ES-I3 (cell line): ENCODE results near the gene SDSL.

ENCODE experiments used
- H3K36me3 ChIP-seq: 2 replicates; pipeline ENCODE4 v1.6.1; 2013; ENCODE audit warnings: mild to moderate bottlenecking, low read length, control low read depth, moderate library complexity; ENCODE audit not compliant: insufficient read depth
- H3K4me1 ChIP-seq: 2 replicates; pipeline ENCODE4 v1.6.1; 2013; ENCODE audit warnings: mild to moderate bottlenecking, control low read depth, low read length; ENCODE audit not compliant: insufficient read depth
- H3K9ac ChIP-seq: 2 replicates; pipeline ENCODE4 v1.6.1; 2013; ENCODE audit warnings: low read depth, mild to moderate bottlenecking, low read length, moderate library complexity
- H3K9me3 ChIP-seq: 2 replicates; pipeline ENCODE4 v1.6.1; 2013; ENCODE audit warnings: mild to moderate bottlenecking, low read length, moderate library complexity; ENCODE audit not compliant: control insufficient read depth, insufficient read depth

SDSL gene

GRCh38 chr12:113462117-113462774, 40.1 kb downstream of the SDSL start:
- no peak overlapping the region; the same call in 1 of the 2 replicates for H3K9ac ChIP-seq
- H3K36me3 ChIP-seq: no peaks in the 10 kb centered on the region
- peaks cover 14% of the 10 kb centered on the region for H3K4me1 ChIP-seq
- H3K9me3 ChIP-seq: no peaks in the 10 kb centered on the region

- Histone ChIP-seq H3K36me3 (no peaks in the 10 kb centered on the region), H3K4me1 (peaks cover 14% of the 10 kb centered on the region), H3K9ac (peak overlapping the region; percentile 42; the same call in 1 of the 2 replicates), H3K9me3 (no peaks in the 10 kb centered on the region)
Observed at GRCh38 chr12:113462998-113463745, 41.0 kb downstream of the SDSL start.

DNA sequence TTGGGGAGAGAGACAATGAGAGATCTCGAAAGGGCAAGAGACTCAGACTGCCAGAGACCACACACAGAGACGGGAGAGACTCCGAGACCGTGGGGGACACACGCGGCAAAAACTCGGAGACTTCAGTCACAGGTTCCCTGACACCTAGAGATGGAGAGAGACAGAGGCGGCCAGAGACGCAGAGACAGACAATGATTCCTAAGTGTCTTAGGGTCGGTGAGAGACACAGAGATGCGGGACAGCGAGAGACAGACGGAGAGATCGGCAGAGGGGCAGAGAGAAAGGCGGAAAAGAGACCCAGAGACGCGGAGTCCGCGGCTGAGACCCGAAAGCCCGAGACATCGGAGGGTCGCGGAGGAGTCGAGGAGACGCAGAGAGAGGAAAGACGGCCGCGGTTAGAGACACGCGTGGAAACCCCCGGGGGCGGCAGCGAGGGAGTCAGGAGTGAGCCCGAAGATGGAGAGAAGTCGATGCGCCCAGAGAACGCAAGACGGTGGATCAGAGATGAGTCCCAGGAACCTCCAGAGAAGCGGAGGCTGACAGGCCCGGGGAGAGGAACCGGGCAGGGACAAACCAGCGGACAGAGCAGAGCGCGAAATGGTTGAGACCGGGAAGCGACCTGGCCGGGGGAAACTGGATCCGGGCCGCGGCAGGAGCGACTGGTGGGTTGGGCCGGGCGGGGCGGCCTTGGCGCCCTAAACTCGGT, 41.7 kb downstream of the SDSL start:
- Histone ChIP-seq H3K36me3 (no peaks in the 10 kb centered on the region), H3K9me3 (no peaks in the 10 kb centered on the region), H3K9ac (peak overlapping the region; percentile 42; the same call in 1 of the 2 replicates), H3K4me1 (peaks cover 19% of the 10 kb centered on the region)

DNA sequence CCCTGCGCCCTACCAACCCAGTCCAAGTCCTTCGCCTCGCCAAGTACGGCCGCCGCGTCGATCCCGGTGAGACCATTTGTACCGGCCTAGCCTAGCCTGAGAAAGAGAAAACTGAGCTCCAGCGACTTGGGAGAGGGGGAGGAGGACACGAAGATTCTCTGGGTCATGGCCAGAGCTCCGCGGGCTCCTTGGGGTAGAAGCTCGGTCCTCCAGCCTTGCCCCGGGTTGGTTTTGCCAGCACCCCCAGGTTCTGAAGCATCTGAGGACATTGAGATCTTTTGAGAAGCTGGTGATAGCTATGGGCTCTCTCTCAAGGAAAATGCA, 42.2 kb downstream of the SDSL start:
- Histone ChIP-seq H3K9me3 (no peaks in the 10 kb centered on the region), H3K4me1 (peaks cover 19% of the 10 kb centered on the region), H3K9ac (peak overlapping the region; percentile 2; the same call in 1 of the 2 replicates), H3K36me3 (no peaks in the 10 kb centered on the region)

DNA sequence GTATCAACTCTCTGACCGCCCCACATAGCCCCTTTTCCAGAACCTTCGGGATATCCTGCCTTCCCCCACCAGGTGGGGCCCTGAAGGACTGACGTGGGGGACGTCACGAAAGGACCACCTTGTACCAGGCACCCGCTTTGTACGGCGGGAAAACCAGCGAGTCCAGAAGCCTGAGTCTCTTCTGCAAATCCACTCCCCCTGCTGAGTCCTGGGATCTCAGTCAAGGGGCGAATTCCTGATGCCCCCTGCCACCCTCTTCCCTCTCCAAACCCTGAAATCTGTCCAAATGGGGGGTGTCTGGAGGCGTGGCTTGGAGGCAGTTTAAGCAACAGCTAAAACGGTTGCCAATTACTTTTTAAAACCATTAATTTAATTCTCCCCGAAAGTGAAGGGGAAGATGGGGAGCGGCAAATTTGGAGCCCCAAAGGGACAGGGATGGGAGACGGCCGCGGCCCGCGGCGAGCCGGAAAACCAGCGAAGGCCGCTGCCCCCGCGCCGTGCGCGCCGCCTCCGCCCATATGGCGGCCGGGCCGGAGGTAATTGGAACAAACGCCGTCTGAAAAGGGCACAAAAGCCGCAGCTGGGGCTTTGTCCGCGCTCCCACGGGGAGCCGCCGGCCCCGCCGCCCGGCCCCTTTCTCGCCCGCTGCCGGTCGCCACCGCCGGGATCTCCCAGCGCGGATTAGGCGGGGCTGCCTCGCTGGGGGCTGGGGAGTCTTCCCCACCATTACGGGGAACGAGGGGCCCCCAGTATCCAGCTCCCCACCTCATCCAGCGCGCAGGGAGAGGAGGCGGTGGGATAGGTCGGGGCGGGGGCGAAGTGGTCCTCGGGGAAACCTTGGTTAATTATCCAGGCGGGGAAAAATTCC, 42.9 kb downstream of the SDSL start:
- Histone ChIP-seq H3K9ac (peak overlapping the region; percentile 41), H3K4me1 (peaks cover 19% of the 10 kb centered on the region), H3K9me3 (no peaks in the 10 kb centered on the region), H3K36me3 (no peaks in the 10 kb centered on the region)

GRCh38 chr12:113465808-113466453, 43.8 kb downstream of the SDSL start:
- Histone ChIP-seq H3K9ac (no peak overlapping the region), H3K36me3 (no peaks in the 10 kb centered on the region), H3K4me1 (peaks cover 19% of the 10 kb centered on the region), H3K9me3 (no peaks in the 10 kb centered on the region)

DNA sequence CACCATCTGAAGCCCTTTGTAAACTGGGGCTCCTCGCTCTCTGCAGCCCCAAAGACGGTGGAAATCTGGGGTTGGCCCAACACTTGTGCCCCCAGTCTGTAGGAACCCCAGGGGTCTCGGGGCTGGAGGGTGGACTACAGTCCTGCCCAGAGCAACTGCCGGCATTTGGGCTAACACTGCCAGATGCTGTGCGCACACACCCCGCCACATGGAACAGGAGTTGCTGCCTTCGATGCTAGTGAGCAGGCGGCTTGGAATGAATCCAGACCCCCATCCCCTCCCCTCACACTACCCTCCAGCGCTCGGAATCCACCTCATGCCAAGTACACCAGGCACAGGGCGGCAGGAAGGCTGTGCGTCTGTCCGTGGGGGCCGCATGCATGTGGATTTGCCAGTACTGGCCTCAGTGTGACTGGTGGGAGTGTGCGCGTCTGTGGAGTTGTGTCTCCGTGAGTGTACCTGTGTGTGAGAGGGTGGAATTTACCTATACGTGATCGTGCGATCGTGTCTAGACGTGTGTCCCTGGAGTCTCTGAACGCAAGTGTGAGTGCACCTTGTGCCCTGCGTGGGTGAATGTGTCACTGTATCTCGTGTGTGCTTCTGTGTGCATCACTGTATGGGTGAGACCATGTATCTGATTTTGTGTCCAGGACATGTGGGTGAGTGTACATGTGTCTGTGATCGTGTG, 44.4 kb downstream of the SDSL start:
- Histone ChIP-seq H3K4me1 (peaks cover 19% of the 10 kb centered on the region), H3K9me3 (no peaks in the 10 kb centered on the region), H3K9ac (peak overlapping the region; percentile 49; the same call in 1 of the 2 replicates), H3K36me3 (no peaks in the 10 kb centered on the region)

GRCh38 chr12:113467142-113467501, 44.9 kb downstream of the SDSL start:
- no peaks in the 10 kb centered on the region for H3K9me3 ChIP-seq
- H3K36me3 ChIP-seq: no peaks in the 10 kb centered on the region
- H3K4me1 ChIP-seq: peaks cover 17% of the 10 kb centered on the region
- peak overlapping the region; percentile 49; the same call in 1 of the 2 replicates for H3K9ac ChIP-seq

GRCh38 chr12:113467502-113468364, 45.6 kb downstream of the SDSL start:
- Histone ChIP-seq H3K4me1 (peaks cover 15% of the 10 kb centered on the region), H3K9me3 (no peaks in the 10 kb centered on the region), H3K9ac (peak overlapping the region; percentile 49; the same call in 1 of the 2 replicates), H3K36me3 (no peaks in the 10 kb centered on the region)

GRCh38 chr12:113468365-113469223, 46.4 kb downstream of the SDSL start:
- Histone ChIP-seq H3K36me3 (no peaks in the 10 kb centered on the region), H3K4me1 (peaks cover 24% of the 10 kb centered on the region), H3K9ac (peak overlapping the region; percentile 49; the same call in 1 of the 2 replicates)

DNA sequence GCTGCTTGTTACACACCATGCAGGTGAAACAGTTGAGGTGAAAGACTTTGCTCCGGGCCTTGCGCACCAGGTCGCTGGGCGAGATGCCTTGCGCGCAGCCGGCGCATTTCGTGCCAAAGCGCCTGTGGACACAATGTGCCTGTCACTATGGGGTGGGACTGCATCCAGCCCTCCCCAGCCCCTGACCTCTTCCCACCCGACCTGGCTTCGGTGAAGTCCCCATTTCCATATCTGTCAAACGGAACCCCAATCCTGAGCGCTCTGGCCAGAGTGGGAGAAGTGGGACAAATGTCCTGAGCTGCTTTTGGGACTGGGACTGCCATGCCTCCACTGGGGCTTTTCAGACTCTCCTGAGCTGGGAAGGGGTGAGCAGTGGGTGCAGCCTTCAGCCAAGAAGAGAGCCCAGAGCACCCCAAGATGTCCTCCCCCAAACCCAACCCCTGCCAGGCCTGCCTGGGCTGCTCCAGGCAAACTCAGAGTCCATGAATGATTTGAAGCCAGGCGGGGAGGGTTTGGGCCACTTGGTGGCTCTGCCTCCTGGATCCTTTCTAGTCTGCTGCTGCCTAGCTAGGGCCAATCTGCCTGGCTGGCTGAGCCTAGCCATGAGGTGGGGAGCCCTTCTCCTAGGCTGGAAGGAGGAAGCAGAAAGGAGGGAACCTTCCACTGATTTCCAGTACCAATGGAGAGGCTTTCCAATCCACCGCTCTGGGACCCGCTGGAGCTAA, 47.2 kb downstream of the SDSL start:
- H3K9me3 ChIP-seq: no peaks in the 10 kb centered on the region
- no peak overlapping the region for H3K9ac ChIP-seq
- H3K4me1 ChIP-seq: peaks cover 29% of the 10 kb centered on the region

More at GRCh38 chr12:113468365-113469223, 46.4 kb downstream of the SDSL start:
- H3K9me3 ChIP-seq: no peaks in the 10 kb centered on the region

More for the DNA sequence above, 47.2 kb downstream of the SDSL start:
- H3K36me3 ChIP-seq: no peaks in the 10 kb centered on the region
